ENCODE data around the gene TXNDC5. TPM values are rescaled to one million over a fixed set of nuclear protein-coding genes. Genes with fewer than 3 reads are reported as not detected.
A peak's percentile ranks its signal among the peaks of the same experiment; 100 is the strongest.

TXNDC5 gene
- total and polyA plus RNA-seq, 9 of the 15 experiments (the other 6 are each of a cell fraction or from before 2014, with no cell fraction given), result 33.9 to 156 (median 137) TPM

GRCh38 chr6:7899101-7899888 lies 11.3 kb downstream of the TXNDC5 start (continued):
- TF ChIP-seq ZNF518B (CRISPR knock-in tag; IDR thresholded peaks at IDR 0.05), result no peak
- TF ChIP-seq CC2D1A (IDR thresholded peaks at IDR 0.05), result peak; percentile 92; the same call in 1 of the 2 replicates
- peak; percentile 60; the same call in 1 of the 2 replicates for TF ChIP-seq BHLHE40 (IDR thresholded peaks at IDR 0.05; ENCODE audit: low read length)
- 0 out of 2 replicates have a peak, but pooled peaks have one; percentile 57 for TF ChIP-seq LCOR (CRISPR knock-in tag; IDR thresholded peaks at IDR 0.05)
- no peak for TF ChIP-seq ZNF197 (CRISPR knock-in tag; IDR thresholded peaks at IDR 0.05; ENCODE audit: low read depth)
- TF ChIP-seq ADNP (tag; IDR thresholded peaks at IDR 0.05), result 0 out of 2 replicates have a peak, but pooled peaks have one; percentile 7
- TF ChIP-seq CBFA2T2 (conservative IDR thresholded peaks at IDR 0.05), result peak; percentile 97
- TF ChIP-seq NCOA1 (IDR thresholded peaks at IDR 0.05; ENCODE audit: low read depth), result peak; percentile 69
- TF ChIP-seq NR4A1 (CRISPR knock-in tag; IDR thresholded peaks at IDR 0.05), result no peak
- peak; percentile 77; the same call in 1 of the 2 replicates for TF ChIP-seq NR4A1 (tag; IDR thresholded peaks at IDR 0.05)
- TF ChIP-seq ZNF79 (CRISPR knock-in tag; IDR thresholded peaks at IDR 0.05; ENCODE audit: low read depth), result no peak
- peak; percentile 98 for TF ChIP-seq CBFA2T3 (IDR thresholded peaks at IDR 0.05)
- peak; percentile 55 for TF ChIP-seq REST (IDR thresholded peaks at IDR 0.05; ENCODE audit: borderline replicate concordance)
- TF ChIP-seq REST (CRISPR knock-in tag; IDR thresholded peaks at IDR 0.05; ENCODE audit: low read depth), result no peak
- TF ChIP-seq ZNF124 (CRISPR knock-in tag; IDR thresholded peaks at IDR 0.05), result no peak
- TF ChIP-seq PKNOX1 (IDR thresholded peaks at IDR 0.05), result peak; percentile 57; the same call in 1 of the 2 replicates
- TF ChIP-seq ETV1 (tag; conservative IDR thresholded peaks at IDR 0.05; ENCODE audit: low read depth), result no peak
